ENCODE data around the gene FLOT1.

Gene FLOT1

DNA sequence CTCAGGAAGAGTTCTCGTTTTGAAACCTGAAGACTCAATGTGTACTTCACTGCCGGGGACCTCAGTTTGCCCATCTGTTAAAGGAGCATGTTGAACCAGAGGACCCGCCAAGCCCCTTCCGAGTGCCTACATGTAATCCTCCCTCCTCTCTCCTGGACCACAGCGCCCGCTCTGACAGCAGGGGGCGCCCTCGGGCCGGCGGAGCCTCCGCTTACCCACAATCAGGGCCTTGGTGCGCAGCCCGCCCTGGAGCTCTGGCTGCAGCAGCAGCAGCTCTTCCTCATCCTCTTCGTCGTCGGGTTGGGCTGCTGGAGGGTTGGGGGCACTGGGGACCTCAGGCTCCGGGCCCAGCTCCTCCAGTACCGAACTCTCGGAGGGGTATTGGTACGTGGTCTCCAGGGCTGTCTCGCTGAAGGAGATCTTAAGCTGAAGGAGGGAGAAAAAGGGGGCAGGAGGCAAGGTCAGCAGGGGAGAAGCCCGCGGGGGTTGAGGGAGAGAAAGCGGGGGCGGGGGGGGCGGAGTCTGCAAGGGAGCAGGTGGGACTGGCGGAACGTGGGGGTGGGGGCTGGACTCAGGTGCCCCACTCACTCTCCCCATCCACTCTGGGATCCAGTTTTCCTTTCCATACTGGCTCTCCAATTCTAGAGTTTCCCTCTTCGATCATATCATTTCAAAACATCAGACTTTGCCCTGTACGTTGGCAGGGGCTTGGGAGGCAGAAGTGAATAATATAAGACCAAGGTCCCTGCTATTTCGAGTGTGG is 63.3 kb downstream of the FLOT1 start:
- peak; percentile 85 for DNase-seq
